OCI-LY3 (cell line): ENCODE measurements around the gene ARMC2.

ENCODE experiments used
- H2AFZ ChIP-seq: fragments of 200-600, 300-600 bp; shearing (Covaris generic); 2 replicates; pipeline ENCODE4 v1.6.0; 2014; ENCODE audit warnings: antibody characterized with exemption, low read depth, low read length
- H3K27ac ChIP-seq: fragments of 200-600, 300-600 bp; sonication (generic); 2 replicates; pipeline ENCODE4 v1.5.1; 2014; ENCODE audit warnings: mild to moderate bottlenecking, low read length, moderate library complexity, mixed read lengths
- H3K27me3 ChIP-seq: fragments of 200-600, 300-600 bp; sonication (generic); 2 replicates; pipeline ENCODE4 v1.6.1; 2014; ENCODE audit warnings: low read depth, low read length, mixed read lengths
- H3K36me3 ChIP-seq: fragments of 200-600, 300-600 bp; sonication (generic); replicated peaks from 2 replicates; pipeline ENCODE3; 2014; ENCODE audit warnings: low read depth, low read length, mixed read lengths
- H3K4me1 ChIP-seq: fragments of 300-600, 200-600 bp; sonication (generic); 2 replicates; pipeline ENCODE4 v1.6.1; 2014; ENCODE audit warnings: low read length, mixed read lengths
- H3K4me2 ChIP-seq: fragments of 200-600, 300-600 bp; sonication (generic); 2 replicates; pipeline ENCODE4 v1.6.1; 2014; ENCODE audit warnings: low read length, mixed read lengths
- H3K4me3 ChIP-seq: fragments of 300-600, 200-600 bp; sonication (generic); 2 replicates; pipeline ENCODE4 v1.5.1; 2014; ENCODE audit warnings: antibody characterized with exemption, mild to moderate bottlenecking, low read length, moderate library complexity
- H3K79me2 ChIP-seq: fragments of 300-600, 200-600 bp; shearing (Covaris generic); 2 replicates; pipeline ENCODE4 v1.6.1; 2014; ENCODE audit warnings: mild to moderate bottlenecking, low read length, mixed read lengths
- H3K9ac ChIP-seq: fragments of 300-600, 200-600 bp; shearing (Covaris generic); 2 replicates; pipeline ENCODE4 v1.6.0; 2014; ENCODE audit warnings: mild to moderate bottlenecking, low read length, moderate library complexity
- H3K9me3 ChIP-seq: fragments of 200-600, 300-600 bp; shearing (Covaris generic); 2 replicates; pipeline ENCODE4 v1.6.1; 2014; ENCODE audit warnings: low read length, mixed read lengths; ENCODE audit not compliant: insufficient read depth
- H4K20me1 ChIP-seq: fragments of 200-600, 300-600 bp; sonication (generic); 2 replicates; pipeline ENCODE4 v1.6.1; 2016; ENCODE audit warnings: low read length, mixed read lengths; ENCODE audit not compliant: insufficient read depth
- CTCF ChIP-seq: fragments of 200-600, 300-600 bp; sonication (generic); IDR thresholded peaks from 2 replicates; pipeline ENCODE4 v1.5.1; 2014; ENCODE audit warnings: antibody characterized with exemption, low read length, low read depth
- EZH2phosphoT487 ChIP-seq: fragments of 200-600 bp; shearing (Covaris generic); IDR thresholded peaks from 2 replicates; pipeline ENCODE4 v1.6.1; 2018; ENCODE audit warnings: antibody characterized with exemption, mixed run types, low read depth

Gene ARMC2

DNA sequence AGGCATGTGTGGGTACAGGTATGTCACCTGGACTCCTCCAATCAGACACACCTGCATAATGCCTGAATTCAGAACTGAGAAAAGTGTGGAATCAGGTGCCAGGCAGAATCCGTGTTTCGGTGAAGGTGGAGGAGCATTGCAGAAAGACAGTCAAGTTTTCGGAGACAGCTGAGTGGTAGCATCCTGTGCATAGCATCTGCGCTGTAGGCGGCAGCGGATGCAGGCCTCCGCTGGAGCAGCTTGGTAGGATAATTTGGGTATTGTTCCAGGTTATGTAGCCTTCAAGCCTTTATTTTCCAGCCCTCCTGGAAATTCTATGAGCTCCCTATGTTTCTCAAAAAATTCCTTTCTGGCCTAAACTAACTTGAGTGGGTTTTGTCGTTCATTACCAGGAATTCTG lies 15.5 kb upstream of the ARMC2 start:
- no peak overlapping the region for H2AFZ ChIP-seq
- H4K20me1 ChIP-seq = 0 out of 2 replicates have a peak, but pooled peaks cover 4% of the 10 kb centered on the region
- H3K27ac ChIP-seq = no peak overlapping the region
- no peaks in the 10 kb centered on the region for H3K79me2 ChIP-seq
- H3K4me1 ChIP-seq = peaks cover 15% of the 10 kb centered on the region
- no peak overlapping the region for H3K4me2 ChIP-seq
- H3K36me3 ChIP-seq = no peaks in the 10 kb centered on the region
- no peak overlapping the region for H3K9ac ChIP-seq
- peaks cover 62% of the 10 kb centered on the region for H3K27me3 ChIP-seq
- no peak for TF ChIP-seq EZH2phosphoT487
- no peak for TF ChIP-seq CTCF
- H3K4me3 ChIP-seq = no peak overlapping the region
- H3K9me3 ChIP-seq = no peaks in the 10 kb centered on the region

GRCh38 chr6:108835218-108835850 lies 12.9 kb upstream of the ARMC2 start:
- no peaks in the 10 kb centered on the region for H3K36me3 ChIP-seq
- peak overlapping the region; percentile 35; the same call in 1 of the 2 replicates for H3K4me3 ChIP-seq
- no peaks in the 10 kb centered on the region for H3K79me2 ChIP-seq
- H3K4me2 ChIP-seq = peak overlapping the region; percentile 57
- H2AFZ ChIP-seq = no peak overlapping the region
- TF ChIP-seq EZH2phosphoT487 (no peak), CTCF (peak; percentile 69)
- no peaks in the 10 kb centered on the region for H3K9me3 ChIP-seq
- H3K27me3 ChIP-seq = peaks cover 75% of the 10 kb centered on the region
- no peak overlapping the region for H3K9ac ChIP-seq
- 0 out of 2 replicates have a peak, but pooled peaks cover 4% of the 10 kb centered on the region for H4K20me1 ChIP-seq
- no peak overlapping the region for H3K27ac ChIP-seq
- peaks cover 18% of the 10 kb centered on the region for H3K4me1 ChIP-seq

DNA sequence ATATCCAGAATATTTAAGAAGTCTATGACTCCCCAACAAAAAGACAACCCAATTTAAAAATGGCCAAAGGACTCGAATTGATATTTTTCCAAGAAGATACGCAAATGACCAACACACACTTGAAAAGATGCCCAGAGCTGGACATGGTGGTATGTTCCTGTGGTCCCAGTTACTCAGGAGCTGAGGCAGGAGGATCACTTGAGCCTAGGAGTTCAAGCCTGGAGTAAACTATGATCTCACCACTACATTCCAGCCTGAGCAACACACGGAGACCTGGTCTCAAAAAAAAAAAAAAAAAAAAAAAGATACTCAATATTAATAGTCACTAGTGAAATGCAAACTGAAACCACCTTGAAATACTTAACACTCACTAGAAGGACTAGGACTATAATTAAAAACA lies 12.2 kb upstream of the ARMC2 start:
- Histone ChIP-seq H3K4me2 (no peak overlapping the region), H3K79me2 (no peaks in the 10 kb centered on the region), H4K20me1 (0 out of 2 replicates have a peak, but pooled peaks cover 4% of the 10 kb centered on the region), H3K36me3 (no peaks in the 10 kb centered on the region), H3K27ac (no peak overlapping the region), H3K4me1 (peaks cover 19% of the 10 kb centered on the region), H3K9me3 (no peaks in the 10 kb centered on the region), H3K9ac (no peak overlapping the region), H2AFZ (no peak overlapping the region), H3K27me3 (peaks cover 75% of the 10 kb centered on the region), H3K4me3 (no peak overlapping the region)
- TF ChIP-seq CTCF (no peak), EZH2phosphoT487 (no peak)

DNA sequence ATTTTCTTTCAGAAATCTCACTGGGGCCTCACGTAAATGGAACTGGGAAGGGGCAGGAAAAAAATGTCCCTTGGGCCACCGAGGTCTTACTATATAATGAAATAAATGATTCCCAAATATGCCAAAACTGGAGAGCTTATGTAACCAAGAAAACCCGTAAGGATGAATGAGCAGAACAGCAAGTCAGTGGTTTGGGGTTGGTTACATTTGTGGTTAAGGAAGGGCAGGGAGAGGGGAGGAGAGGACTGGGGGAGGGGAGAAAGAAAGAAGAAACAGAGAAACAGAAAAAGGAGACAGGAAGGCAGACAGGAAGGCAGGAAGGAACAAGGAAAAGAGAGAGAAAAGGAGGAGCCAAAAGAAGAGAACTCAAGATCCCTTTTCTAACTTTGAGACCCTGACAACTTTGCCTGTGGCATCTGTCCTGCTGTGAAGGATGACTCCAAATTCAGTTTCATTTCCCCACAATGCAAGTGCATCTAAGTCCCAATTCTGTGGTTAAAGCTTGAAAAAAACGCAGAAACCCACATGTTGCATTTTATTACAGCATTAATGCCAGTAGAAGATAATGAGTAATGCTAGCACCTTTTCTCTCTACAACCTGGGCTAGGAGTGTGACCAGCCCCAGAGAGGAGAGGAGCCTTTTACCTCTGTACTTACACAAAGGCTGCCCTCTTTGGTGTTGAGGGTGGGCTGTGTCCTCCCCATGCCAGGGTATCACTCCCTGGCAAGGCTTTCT lies 10.8 kb upstream of the ARMC2 start:
- Histone ChIP-seq H3K9me3 (no peaks in the 10 kb centered on the region), H3K79me2 (no peaks in the 10 kb centered on the region), H3K4me1 (peaks cover 26% of the 10 kb centered on the region), H3K9ac (no peak overlapping the region), H4K20me1 (0 out of 2 replicates have a peak, but pooled peaks cover 4% of the 10 kb centered on the region), H2AFZ (no peak overlapping the region), H3K4me3 (no peak overlapping the region), H3K4me2 (peak overlapping the region; percentile 62), H3K27me3 (peaks cover 75% of the 10 kb centered on the region), H3K27ac (no peak overlapping the region), H3K36me3 (no peaks in the 10 kb centered on the region)
- TF ChIP-seq EZH2phosphoT487 = no peak
- no peak for TF ChIP-seq CTCF
